Endodermal cell (in vitro differentiated cells): ENCODE measurements around the gene GJA5. TPM values are rescaled to one million over a fixed set of nuclear protein-coding genes. Genes with fewer than 3 reads are reported as not detected.

ENCODE experiments used
- DNase-seq: peaks from one replicate; pipeline ENCODE4 v3.0.0-alpha.2; 2017
- H3K27ac ChIP-seq: 2 replicates; pipeline ENCODE4 v1.5.1; 2013; ENCODE audit warnings: mild to moderate bottlenecking, low read depth, low read length, moderate library complexity
- H3K27me3 ChIP-seq: 2 replicates; pipeline ENCODE4 v1.6.1; 2013; ENCODE audit warnings: mild to moderate bottlenecking, low read length, moderate library complexity; ENCODE audit not compliant: insufficient read depth, control insufficient read depth, poor library complexity, severe bottlenecking
- H3K36me3 ChIP-seq: 2 replicates; pipeline ENCODE4 v1.7.0; 2013; ENCODE audit warnings: mild to moderate bottlenecking, low read length, moderate library complexity; ENCODE audit not compliant: control insufficient read depth, insufficient read depth
- H3K4me1 ChIP-seq: one replicate; pipeline ENCODE4 v1.7.0; 2013; ENCODE audit warnings: low read length; ENCODE audit not compliant: control insufficient read depth, insufficient read depth
- H3K4me3 ChIP-seq: 2 replicates; pipeline ENCODE4 v1.5.1; 2013; ENCODE audit warnings: mild to moderate bottlenecking, low read length, moderate library complexity
- H3K9ac ChIP-seq: 2 replicates; pipeline ENCODE4 v1.6.1; 2013; ENCODE audit warnings: mild to moderate bottlenecking, low read length, moderate library complexity; ENCODE audit not compliant: poor library complexity, severe bottlenecking; ENCODE audit errors: extremely low read depth
- H3K9me3 ChIP-seq: 2 replicates; pipeline ENCODE4 v1.6.1; 2013; ENCODE audit warnings: mild to moderate bottlenecking, low read length, moderate library complexity; ENCODE audit not compliant: control insufficient read depth
- H3K27ac Mint-ChIP-seq: 2 replicates; pipeline ENCODE4 v1.8.0; 2020; ENCODE audit warnings: mixed read lengths
- H3K27me3 Mint-ChIP-seq: 2 replicates; pipeline ENCODE4 v1.8.0; 2021; ENCODE audit warnings: mild to moderate bottlenecking, mixed read lengths; ENCODE audit not compliant: insufficient read depth
- H3K36me3 Mint-ChIP-seq: 2 replicates; pipeline ENCODE4 v1.8.0; 2020; ENCODE audit warnings: low read depth, mixed read lengths
- H3K4me1 Mint-ChIP-seq: 2 replicates; pipeline ENCODE4 v1.8.0; 2020; ENCODE audit warnings: mixed read lengths
- H3K4me3 Mint-ChIP-seq: 2 replicates; pipeline ENCODE4 v1.8.0; 2020; ENCODE audit warnings: mild to moderate bottlenecking, moderate library complexity, mixed read lengths
- H3K9me3 Mint-ChIP-seq: 2 replicates; pipeline ENCODE4 v1.8.0; 2020; ENCODE audit warnings: mild to moderate bottlenecking, mixed read lengths
- WGBS, 2 experiments: methylation state at CpG; one replicate each; pipeline versions ENCODE4 v1.1.5 to v1.1.7; 2013; ENCODE audit warnings: missing lambda C conversion rate in 2 of 2, mixed read lengths in 1 of 2; ENCODE audit not compliant: insufficient coverage in 1 of 2, insufficient read length in 1 of 2; 5-methylcytosine and 5-hydroxymethylcytosine counted together
- total RNA-seq, 2 donors: library from RNA; stranded (reverse); fragmentation: NEBNext Ultra II Directional in 1 of 2; extraction: Animal tissue kit (Norgen Biotek cat#: 25700) in 1 of 2; gene quantifications; 2 replicates in 1 of 2; 3 replicates in 1 of 2; pipeline ENCODE4 v1.2.1, GENCODE V29; 2021
- TF ChIP-seq, protein P1 (sequence below): fragments of 200-600 bp; sonication (generic); conservative IDR thresholded peaks from 2 replicates; pipeline ENCODE4 v1.5.0; 2021; ENCODE audit warnings: antibody characterized with exemption, mild to moderate bottlenecking

GJA5 gene
- total RNA-seq, 2 donors from 2014 or later = 1.4 to 1.6 TPM

DNA sequence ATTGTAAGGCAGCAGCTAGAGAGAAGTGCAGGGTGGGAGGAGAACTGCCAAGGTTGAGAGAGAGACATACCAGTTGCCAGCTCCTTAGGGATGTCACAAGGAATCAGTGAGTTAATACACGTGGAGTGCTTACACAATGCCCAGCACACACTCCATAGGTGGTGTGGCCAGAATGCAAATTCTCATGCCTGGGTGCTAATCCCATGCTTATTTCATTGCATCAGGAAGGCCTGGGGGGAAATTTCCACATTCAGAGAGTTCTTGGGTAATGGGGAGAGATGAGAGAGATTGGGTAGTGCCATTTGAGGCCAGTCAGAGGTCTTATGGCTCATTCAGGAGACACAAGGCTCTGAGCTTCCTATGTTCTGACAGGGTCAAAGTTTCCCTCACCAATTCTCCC is 38.7 kb downstream of the GJA5 start:
- Histone ChIP-seq H3K27me3 (no peaks in the 10 kb centered on the region), H3K27ac (no peak overlapping the region), H3K4me3 (no peak overlapping the region), H3K36me3 (no peaks in the 10 kb centered on the region), H3K4me1 (peaks cover 5% of the 10 kb centered on the region), H3K9ac (no peak overlapping the region), H3K9me3 (peaks cover 14% of the 10 kb centered on the region)
- no peak overlapping the region for H3K27ac Mint-ChIP-seq
- no peak for DNase-seq
- 79 to 80% methylated on average over 1 of the region's 1 CpG for WGBS, 2 experiments
- H3K9me3 Mint-ChIP-seq = peaks cover 10% of the 10 kb centered on the region
- peaks cover 13% of the 10 kb centered on the region for H3K27me3 Mint-ChIP-seq
- no peaks in the 10 kb centered on the region for H3K36me3 Mint-ChIP-seq
- no peak overlapping the region for H3K4me3 Mint-ChIP-seq
- TF ChIP-seq, protein P1, sequence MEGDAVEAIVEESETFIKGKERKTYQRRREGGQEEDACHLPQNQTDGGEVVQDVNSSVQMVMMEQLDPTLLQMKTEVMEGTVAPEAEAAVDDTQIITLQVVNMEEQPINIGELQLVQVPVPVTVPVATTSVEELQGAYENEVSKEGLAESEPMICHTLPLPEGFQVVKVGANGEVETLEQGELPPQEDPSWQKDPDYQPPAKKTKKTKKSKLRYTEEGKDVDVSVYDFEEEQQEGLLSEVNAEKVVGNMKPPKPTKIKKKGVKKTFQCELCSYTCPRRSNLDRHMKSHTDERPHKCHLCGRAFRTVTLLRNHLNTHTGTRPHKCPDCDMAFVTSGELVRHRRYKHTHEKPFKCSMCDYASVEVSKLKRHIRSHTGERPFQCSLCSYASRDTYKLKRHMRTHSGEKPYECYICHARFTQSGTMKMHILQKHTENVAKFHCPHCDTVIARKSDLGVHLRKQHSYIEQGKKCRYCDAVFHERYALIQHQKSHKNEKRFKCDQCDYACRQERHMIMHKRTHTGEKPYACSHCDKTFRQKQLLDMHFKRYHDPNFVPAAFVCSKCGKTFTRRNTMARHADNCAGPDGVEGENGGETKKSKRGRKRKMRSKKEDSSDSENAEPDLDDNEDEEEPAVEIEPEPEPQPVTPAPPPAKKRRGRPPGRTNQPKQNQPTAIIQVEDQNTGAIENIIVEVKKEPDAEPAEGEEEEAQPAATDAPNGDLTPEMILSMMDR = no peak
- peaks cover 11% of the 10 kb centered on the region for H3K4me1 Mint-ChIP-seq

GRCh38 chr1:147720557-147720956 is 39.8 kb downstream of the GJA5 start:
- peaks cover 10% of the 10 kb centered on the region for H3K9me3 Mint-ChIP-seq

DNA sequence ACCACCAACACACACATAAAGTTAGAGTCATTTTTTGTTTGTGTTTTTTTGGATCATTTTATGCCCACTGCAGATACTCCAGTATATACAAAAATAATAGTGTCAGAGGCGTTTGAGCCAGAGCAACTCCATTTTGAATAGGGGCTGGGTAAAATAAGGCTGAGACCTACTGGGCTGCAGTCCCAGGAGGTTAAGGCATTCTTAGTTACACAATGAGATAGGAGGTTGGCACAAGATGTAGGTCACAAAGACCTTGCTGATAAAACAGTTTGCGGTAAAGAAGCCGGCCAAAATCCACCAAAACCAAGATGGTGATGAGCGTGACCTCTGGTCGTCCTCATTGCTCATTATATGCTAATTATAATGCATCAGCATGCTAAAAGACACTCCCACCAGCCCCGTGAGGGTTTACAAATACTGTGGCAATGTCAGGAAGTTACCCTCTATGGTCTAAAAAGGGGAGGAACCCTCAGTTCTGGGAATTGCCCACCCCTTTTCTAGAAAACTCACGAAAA is 40.6 kb downstream of the GJA5 start:
- TF ChIP-seq, protein P1 = no peak
- H3K4me1 Mint-ChIP-seq = peaks cover 4% of the 10 kb centered on the region
- WGBS, 2 experiments = 85 to 98% methylated on average over 5 to 7 of the region's 7 CpGs
- no peak overlapping the region for H3K27ac Mint-ChIP-seq
- no peaks in the 10 kb centered on the region for H3K36me3 Mint-ChIP-seq
- no peak for DNase-seq
- H3K4me1 ChIP-seq = no peaks in the 10 kb centered on the region
- H3K27ac ChIP-seq = no peak overlapping the region
- no peaks in the 10 kb centered on the region for H3K27me3 ChIP-seq
- H3K36me3 ChIP-seq = no peaks in the 10 kb centered on the region
- H3K9me3 ChIP-seq = peaks cover 14% of the 10 kb centered on the region
- H3K9ac ChIP-seq = no peak overlapping the region
- H3K9me3 Mint-ChIP-seq = peaks cover 10% of the 10 kb centered on the region
- no peak overlapping the region for H3K4me3 Mint-ChIP-seq
- H3K27me3 Mint-ChIP-seq = peaks cover 13% of the 10 kb centered on the region
- no peak overlapping the region for H3K4me3 ChIP-seq

More at GRCh38 chr1:147720557-147720956, 39.8 kb downstream of the GJA5 start:
- WGBS, 2 experiments = 86 to 94% methylated on average over 4 of the region's 4 CpGs
- H3K9ac ChIP-seq = no peak overlapping the region
- DNase-seq = no peak
- no peak overlapping the region for H3K27ac ChIP-seq
- H3K27me3 ChIP-seq = no peaks in the 10 kb centered on the region
- H3K36me3 ChIP-seq = no peaks in the 10 kb centered on the region
- Mint-ChIP-seq H3K36me3 (no peaks in the 10 kb centered on the region), H3K27ac (no peak overlapping the region), H3K27me3 (peaks cover 13% of the 10 kb centered on the region), H3K4me3 (no peak overlapping the region), H3K4me1 (peaks cover 4% of the 10 kb centered on the region)
- TF ChIP-seq, protein P1 = no peak
- H3K4me3 ChIP-seq = no peak overlapping the region
- H3K4me1 ChIP-seq = no peaks in the 10 kb centered on the region
- H3K9me3 ChIP-seq = peaks cover 14% of the 10 kb centered on the region
